Cerebellar nuclear complex (tissue), 1 donor: ENCODE data around the gene NANOGP8.
"Not testable (repeated sequence)": the region's sequence is repeated elsewhere in the genome, so short reads cannot be mapped to it uniquely, and the experiment has no call there.

ENCODE experiments used
- DNase-seq, 2 experiments: peaks; one replicate each; lab custom pipeline; 2025; lab: John Stamatoyannopoulos, UW

The NANOGP8 gene, protein sequence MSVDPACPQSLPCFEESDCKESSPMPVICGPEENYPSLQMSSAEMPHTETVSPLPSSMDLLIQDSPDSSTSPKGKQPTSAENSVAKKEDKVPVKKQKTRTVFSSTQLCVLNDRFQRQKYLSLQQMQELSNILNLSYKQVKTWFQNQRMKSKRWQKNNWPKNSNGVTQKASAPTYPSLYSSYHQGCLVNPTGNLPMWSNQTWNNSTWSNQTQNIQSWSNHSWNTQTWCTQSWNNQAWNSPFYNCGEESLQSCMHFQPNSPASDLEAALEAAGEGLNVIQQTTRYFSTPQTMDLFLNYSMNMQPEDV

DNA sequence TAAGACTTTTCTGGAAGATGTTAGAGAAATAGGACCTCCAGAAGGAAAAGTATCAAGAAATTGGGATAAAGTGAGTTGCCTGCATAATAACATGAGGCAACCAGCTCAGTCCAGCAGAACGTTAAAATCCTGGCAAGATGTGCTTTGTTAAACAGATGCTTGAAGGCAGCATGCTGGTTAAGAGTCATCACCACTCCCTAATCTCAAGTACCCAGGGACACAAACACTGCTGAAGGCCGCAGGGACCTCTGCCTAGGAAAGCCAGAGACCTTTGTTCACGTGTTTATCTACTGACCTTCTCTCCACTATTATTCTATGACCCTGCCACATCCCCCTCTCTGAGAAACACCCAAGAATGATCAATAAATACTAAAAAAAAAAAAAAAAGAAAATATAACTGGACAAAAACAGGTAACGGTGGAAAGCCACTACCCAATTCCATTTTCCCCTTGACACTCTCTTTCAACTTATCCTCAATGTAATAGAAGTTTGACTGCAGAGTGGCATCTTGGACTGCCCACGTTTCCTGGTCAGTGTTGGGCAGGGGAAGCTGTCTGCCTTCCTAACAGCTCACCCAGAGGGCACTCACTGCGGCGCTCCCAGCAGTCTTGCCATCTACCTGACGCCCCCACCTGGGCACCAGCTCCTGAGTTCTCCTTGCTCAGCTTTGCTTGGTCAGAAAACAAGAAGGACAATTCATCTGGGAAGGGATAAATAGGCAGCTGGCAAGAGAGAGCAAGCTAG, at the start of gene NANOGP8:
NANOGP8 (minus strand) TSS at position 120 of the 744 bp plus-strand sequence. CDS start 185 bp downstream, outside the sequence.
- DNase-seq = not testable (repeated sequence)

DNA sequence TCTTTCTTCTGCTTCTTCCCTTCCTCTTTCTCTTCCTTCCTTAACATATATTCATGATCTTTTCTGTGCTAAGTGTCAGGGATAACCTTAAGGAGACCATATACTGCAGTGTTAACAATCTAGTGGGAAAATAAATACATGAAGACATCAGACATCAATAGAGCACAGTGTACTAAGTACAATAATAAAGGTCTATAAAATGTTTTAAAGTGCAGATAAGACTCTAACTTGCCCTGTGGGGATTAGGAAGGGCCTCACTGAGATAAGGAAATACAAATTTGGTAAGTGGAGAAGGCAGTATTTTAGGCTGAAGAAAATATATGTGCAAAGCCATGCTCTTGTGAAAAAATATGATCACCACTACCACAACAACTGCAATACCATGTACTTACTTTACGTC, 49.2 kb upstream of the NANOGP8 start:
- no peak for DNase-seq

DNA sequence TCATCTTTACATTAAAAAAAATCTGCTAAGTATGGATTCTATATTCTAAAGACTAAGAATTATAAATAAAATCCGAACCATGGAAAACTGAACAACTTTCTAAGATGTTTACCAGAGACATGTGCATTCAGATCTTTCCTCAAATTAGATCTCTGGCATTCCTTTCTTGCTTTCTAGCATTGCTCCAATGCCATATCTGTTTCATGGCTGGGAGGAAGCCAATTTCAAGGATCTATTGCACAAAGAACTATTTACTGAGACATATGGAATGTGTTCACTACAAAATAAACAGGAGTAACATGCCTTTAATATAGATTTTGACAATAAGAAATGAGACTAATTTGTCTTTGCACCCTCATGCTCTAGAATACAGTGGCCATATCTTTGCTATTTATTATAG, 45.1 kb upstream of the NANOGP8 start:
- DNase-seq = no peak

DNA sequence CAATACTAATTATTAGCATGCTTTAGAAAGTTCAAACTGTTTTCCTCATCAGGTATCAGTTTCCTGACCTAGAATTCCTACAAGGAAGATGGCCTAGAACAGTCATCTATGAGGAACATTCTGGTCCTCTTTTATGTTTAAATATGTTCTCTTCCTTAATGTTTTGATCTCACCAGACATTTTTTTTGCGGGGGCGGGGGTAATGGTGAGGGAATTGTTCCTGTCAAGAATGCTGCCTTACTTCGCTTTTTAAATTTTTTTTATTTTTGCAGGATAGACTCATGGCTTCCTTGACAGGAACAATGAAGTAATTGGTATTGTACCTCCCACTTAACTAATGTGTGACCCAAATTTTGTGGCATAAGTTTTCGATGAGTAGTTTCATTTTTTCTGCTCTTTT, 44.3 kb upstream of the NANOGP8 start:
- DNase-seq = no peak

DNA sequence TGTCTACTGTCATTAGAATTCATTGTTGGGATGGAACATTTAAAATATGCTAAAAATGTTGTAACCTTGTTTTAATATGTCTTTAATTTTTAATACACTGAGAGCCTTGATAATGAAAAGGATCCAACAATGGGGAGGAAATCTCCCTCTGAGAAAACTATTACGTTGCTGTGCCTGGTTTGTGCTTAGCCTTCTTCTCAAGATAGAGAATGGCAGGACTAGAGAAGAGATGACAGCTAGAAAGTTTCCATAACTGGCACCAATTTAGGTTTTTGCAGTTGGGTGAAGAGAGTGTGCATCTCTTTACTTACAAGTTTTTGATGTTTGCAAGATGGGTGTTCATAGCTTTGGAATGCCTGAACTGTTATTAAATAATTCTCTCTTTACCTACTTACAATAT, 42.6 kb upstream of the NANOGP8 start:
- no peak for DNase-seq

DNA sequence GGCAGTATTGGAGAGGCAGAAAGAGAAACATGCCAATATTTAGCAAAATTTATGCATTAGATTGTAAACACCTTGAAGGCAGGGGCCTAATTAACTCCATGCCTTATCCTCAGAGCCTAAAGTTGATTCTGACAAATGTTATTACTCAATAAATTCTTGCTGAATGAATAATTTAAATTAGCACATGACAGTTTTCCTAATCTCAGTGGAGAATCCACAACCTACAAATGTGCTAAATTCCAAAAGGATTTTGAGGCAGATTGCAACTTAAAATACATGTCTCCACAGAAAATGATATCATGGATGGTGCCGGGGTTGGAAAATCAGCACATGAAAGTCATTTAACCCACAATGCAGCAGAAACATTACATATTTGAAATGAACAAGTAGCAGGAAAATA, 41.1 kb upstream of the NANOGP8 start:
- no peak for DNase-seq

DNA sequence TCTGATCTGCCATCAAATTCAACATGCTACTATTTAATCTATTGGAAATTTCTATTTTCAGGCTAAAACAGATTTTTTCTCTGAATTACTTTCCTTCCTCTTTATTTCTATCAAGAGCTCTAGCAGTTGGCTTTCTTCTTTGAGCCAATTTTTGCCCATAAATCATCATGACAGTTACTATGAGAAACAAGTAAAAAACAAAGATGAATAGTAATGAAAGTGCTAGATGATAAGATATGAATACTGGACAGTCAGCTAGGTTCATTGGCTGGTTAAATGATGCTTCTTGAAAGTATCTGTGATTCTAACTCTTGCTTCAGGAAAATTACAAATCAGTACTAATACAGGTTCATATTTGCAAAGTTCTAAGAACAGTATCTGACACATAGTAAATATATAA, 38.6 kb upstream of the NANOGP8 start:
- DNase-seq = no peak

DNA sequence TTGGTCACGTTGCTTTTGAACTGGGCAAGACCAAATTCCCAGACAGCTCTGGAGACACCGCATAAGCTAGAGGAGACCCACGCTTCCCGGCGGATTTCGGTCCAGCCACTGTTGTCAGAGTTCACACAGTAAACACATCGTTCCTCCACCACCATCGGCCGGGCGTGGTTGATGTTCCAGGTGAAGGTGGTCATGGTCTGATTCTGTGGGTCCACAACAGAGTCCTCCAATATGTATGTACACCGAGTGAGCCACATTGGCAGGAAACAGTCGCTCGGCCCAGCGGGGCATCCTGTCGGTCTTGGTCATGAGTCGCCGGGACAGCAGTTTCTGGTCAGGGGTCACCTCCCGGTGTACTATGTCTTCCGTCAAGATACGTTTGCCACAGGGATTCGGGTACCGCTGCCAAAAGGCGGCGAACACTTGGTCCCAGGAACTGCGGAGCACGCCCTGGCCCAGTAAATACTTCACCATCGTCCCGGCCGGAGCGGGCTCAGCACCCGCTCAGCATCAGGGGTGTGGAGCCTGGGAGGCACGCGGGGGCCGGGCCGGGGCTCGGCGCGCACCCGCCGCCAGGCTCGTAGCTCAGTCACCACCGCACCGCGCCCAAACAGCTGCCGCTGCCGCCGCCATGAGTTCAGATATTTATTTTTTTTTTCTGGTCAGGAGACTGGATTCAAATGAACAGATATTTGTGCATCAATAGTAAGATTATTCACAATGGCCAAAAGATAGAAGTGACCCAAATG, 36.7 kb upstream of the NANOGP8 start:
- no peak for DNase-seq

DNA sequence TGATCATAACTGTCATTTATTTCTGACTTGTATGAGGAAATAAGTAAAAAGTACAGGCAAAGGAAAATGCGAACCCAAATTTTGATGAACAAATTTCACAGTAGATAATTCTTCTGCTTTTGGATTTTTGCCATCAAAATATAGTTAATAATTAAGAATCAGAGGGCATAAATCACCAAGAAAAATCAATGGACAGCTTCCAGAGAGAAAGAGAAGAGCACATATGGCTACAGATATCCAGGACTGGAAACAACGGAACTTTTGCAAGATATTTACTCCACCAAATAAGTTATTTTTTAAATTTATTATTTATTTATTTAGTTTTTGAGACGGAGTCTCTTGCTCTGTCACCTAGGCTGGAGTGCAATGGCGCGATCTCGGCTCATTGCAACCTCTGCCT, 35.1 kb upstream of the NANOGP8 start:
- DNase-seq = no peak

DNA sequence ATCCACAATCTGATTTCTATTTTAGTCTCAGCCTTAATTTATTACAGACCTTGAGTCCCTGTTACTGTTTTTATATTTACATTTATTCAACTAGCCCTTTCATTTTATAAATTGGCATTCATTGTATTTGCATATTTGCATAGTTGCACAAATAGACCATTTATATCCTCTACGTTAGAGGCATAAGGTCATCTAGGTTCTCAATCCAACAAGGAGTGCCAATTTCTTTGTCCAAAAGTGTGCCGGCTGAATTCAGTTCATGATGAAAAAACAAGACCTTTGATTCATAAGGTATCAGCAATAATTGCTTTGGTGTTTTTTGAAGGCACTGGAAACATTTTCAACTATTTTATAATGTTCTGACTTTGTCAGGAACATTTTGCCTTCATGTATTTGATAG, 33.9 kb upstream of the NANOGP8 start:
- DNase-seq = no peak

DNA sequence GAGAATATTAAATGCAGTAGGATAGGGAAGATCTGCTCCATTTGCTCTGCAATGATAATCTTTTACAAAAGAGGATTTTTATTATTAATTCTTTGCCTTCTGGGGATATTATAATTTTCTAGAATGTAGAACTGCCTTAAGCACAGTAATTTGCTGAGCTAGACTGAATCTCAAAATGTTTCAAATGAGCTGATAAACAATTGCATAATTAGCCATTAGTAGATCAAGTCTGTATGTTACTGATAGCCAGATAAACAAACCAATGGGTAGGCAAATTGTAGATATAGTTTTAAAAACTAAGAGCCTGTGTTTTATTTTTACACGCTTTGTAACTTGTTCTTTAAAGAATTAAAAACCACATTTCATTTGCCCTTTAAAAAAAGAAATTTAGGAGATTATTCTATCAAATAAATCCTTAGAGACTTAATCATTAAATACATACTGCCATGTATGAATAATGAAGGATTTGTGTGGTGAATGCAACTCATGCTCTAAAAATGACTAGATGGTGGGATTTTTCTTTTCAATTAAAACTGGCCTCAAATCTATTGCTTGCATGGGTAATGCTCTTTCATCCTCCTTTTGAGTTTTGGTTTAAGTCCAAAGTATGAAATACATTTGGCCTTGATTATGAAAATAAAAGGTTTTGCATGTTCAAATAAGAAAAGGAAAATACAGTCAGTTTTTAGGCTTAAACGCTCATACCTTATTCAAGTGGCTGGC, 32.6 kb upstream of the NANOGP8 start:
- no peak for DNase-seq

DNA sequence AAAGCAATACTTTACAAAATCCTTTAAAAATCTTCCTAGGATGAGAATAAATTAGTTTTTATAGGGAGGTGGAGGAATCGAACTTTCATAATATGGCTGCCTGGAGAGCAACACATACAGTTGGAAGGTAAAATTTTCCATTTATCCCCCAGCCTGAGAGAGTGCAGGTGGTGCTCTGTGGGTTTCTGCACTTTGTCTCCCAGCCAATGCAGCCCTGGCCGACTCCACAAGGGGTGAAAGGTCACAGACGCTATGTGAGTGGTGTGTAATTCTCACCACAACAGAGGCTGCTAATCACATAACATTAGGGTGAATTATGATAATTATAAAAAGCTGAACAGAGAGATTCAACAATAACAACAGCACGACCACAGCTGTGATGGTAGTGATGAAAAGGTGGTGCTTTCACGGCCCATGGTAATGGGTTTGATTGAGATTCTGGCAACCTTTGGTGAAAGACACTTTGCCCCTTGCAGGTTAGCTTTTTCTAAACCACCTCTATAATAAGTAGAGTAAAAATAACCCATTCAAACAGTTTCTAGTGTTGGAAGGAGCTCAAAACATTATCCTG, 30.1 kb upstream of the NANOGP8 start:
- no peak for DNase-seq

DNA sequence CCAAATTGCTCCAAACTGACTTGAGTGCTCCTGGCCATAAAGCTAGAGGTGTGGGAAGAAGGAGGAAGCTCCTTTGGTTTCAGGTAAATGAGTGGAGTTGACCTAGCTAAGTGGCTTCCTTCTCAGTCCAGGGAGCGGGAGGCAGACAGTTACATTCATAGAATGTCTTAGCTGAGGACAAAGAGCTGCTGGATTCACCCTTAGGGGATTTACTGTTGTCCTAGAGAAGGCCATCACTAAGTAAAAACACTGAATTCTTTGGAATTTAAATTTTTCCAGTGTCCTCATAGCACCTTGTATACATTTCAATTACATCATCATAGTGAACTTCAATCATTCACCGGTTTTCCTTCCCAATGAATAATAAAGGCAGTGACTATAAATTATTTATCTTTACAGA, 27.3 kb upstream of the NANOGP8 start:
- no peak for DNase-seq

DNA sequence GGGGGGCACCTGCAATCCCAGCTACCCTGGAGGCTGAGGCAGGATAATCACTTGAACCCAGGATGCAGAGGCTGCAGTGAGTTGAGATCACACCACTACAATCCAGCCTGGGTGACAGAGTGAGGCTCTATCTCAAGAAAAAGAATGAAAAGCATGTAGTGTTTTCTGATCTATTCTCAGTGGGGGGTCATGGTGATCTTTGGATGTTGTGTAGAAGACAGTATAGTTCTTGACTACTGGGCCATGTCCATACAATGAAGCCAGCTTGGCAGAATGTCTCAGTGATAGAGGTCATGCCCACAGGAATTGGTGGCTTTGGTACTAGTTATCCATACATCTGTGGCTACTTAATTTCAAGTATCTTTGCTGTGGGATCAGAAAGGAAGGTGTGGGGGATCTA, 26.8 kb upstream of the NANOGP8 start:
- no peak for DNase-seq

DNA sequence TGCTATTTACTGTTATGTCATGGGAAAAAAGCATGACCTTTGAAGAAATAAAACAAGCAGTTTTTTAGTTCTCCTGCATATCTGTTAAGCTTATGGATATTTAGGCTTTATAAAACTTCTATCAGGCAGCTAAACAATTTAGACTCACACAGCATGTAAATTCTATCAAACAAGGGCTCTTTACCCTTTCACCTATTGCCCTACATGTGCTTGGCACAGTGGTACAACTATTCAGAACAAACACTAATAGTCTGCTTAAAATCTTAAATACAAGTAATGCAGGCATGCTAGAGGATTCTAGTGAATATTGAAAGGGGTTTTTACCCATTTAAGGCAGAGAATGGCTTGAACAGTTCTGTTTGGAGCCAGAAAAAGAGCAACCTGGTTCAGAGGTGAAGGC, 23.4 kb upstream of the NANOGP8 start:
- DNase-seq = no peak

DNA sequence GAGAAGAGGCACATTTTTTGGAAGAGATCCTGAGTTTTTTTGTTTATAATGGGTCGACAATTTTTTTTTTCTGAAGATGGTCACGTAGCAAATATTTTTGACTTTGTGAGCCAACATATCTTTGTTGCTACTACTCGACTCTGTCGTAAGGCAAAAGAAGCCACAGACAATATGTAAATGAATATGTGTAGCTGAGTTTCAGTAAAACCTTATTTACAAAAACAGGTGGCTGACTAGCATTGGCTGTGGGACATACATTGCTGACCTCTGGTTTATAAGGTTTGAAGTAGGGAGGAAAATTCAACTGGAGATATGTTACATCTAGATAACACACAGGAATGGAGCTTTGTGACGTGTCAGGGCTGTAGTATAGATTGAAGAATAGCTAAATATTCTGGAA, 22.5 kb upstream of the NANOGP8 start:
- DNase-seq = no peak

DNA sequence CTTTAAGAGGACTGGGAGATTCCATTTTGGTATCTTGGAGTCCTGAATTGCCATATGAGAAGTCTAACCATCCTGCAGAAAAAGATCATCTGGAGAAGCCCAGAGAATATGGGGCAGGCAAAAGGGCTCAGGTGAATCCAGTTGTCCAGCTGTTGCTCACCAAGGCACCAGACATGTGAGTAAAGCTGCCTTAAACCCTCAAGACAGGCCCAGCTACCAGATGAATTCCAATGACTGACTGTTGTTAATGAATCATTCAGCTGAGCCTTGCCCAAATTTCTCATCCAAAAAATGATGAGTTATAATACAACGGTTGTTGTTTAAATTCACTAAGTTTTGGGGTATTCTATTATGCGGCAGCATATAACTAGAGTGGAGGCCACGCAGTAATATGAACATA, 22.0 kb upstream of the NANOGP8 start:
- DNase-seq = no peak

DNA sequence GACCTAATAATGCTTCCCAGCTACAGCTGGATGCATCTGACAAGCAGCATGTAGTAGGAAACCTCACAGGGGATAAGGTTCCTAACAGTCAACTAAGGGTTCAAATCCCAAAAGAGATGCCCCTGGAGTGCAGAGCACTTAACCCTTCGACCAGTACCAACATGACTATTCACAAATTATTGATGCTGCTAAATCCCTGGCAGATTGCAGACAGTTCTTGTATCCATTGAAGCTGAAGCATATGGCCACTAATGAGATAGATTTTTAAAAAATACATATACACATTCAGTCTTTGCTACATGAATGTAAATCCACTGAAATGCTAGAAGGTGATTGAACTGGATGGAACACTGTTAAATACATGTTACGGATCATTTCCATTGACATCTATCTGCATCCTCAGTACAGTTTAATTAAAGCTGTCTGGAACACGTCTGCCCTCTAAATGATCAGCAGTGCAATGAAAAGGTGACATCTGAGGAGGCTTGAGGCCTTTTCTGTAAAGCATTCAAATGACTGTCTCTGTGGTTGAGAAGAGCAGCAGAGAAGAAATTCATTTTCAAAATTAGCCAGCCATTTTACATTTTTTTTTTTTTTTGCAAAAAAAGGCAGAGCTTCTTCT, 19.5 kb upstream of the NANOGP8 start:
- no peak for DNase-seq

DNA sequence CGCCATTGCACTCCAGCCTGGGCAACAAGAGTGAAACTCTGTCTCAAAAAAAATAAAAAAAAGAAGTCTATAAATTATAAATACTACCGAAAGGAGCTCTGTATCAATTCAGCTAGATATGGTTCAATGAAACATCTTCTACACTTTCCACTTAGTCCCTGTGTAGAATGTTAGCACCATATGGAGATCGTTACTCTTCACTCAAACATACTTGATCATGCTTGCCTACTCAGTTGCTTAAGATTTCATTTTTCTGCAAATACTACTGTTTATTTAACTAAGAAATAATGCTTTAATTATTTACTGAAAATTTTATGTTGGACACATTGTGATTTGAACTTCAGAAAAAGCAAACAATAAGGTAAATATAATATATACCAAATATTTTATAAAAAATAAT, 17.1 kb upstream of the NANOGP8 start:
- no peak for DNase-seq

DNA sequence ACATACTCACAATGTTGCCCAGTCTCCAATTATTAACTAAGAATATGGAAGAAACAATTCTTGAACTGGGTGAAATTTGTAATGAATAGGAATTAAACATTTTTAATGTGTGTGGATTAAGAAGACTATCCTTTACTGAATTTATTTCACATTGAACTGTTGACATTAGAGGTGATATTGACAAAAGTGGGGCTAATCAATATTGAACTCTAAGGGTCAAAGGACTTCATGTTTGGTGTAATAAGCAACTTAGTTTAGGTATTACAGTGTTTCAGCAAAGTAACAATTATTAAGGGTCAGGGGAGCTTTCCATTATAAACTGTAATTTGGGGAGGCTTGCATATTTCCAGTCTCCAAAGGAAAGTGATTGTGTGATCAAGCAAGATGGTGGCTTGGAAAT, 16.2 kb upstream of the NANOGP8 start:
- DNase-seq = no peak

DNA sequence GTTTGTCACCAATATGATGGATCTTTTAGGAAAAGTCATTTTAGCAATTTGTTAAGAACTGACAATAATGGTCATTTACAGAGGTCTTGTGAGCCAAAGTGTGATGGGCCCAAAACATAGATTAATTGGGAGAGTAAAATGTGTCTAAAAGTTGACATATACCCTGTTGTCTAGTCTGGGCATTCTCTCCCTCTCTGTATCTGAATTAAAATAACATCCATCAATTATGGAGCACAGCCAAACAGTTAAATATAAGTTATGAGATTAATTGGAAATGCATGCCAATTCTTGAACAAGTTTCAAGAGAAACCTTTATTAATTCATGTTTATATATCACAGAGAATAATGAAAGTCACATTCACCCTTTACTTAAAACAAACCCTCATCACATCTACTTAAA, 13.6 kb upstream of the NANOGP8 start:
- DNase-seq = no peak

DNA sequence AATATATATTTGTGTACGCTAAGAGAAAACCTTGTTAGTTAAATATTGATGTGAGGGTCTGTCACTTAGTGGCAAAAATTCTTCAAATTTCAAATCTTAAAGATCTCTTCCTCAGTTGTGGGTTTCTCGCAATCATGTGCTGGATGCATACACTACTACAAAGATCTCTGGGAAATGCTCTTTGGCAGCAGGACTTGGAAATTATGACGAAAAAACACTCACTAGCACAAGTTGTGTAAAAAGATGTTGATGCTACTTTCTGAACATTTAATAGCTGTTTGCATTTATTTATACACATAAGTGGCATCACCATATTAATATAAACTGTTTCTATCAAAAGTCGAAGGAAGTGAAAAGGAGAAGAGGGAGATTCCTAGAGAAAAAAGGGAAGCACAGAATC, 10.8 kb upstream of the NANOGP8 start:
- DNase-seq = no peak
